ENCODE results near the gene CHD9.

DNA sequence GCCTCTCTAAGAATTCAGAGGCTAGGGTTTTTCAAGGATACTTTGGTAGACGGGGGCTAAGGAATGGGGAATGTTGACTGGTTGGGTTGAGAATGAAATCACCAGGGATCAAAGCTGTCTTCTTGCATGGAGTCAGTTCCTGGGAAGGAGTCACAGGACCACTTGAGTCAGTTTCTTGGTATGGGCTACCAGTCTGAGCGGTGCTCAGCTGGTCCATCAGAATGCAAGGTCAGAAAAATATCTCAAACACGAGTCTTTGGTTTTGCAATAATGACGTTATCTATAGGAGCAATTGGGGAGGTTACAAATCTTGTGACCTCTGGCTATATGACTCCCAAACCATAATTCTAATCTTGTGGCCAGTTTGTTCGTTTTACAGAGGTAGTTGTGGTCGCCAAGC is 20.5 kb upstream of the CHD9 start:
- TF ChIP-seq, protein P1, sequence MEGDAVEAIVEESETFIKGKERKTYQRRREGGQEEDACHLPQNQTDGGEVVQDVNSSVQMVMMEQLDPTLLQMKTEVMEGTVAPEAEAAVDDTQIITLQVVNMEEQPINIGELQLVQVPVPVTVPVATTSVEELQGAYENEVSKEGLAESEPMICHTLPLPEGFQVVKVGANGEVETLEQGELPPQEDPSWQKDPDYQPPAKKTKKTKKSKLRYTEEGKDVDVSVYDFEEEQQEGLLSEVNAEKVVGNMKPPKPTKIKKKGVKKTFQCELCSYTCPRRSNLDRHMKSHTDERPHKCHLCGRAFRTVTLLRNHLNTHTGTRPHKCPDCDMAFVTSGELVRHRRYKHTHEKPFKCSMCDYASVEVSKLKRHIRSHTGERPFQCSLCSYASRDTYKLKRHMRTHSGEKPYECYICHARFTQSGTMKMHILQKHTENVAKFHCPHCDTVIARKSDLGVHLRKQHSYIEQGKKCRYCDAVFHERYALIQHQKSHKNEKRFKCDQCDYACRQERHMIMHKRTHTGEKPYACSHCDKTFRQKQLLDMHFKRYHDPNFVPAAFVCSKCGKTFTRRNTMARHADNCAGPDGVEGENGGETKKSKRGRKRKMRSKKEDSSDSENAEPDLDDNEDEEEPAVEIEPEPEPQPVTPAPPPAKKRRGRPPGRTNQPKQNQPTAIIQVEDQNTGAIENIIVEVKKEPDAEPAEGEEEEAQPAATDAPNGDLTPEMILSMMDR (conservative IDR thresholded peaks at IDR 0.05): no peak
- TF ChIP-seq ZFX (IDR thresholded peaks at IDR 0.05): no peak

Data from C4-2B (cell line).